Stimulated activated naive CD8-positive, alpha-beta T cell treated with anti-CD3 and anti-CD28 coated beads, Interleukin-15, amount 100 ng/mL, for 72 hours (primary cell): ENCODE data around the gene IRAK3.

ENCODE experiments used
- ATAC-seq: fragments of 150-1000 bp; cut with Tn5 transposase; 2 replicates; pipeline ENCODE4 v1.10.0; 2021; ENCODE audit warnings: mild to moderate bottlenecking, moderate library complexity
- DNase-seq, 2 donors: peaks; one replicate each; pipeline ENCODE4 v3.0.0; 2021 to 2022
- H3K27ac Mint-ChIP-seq, 2 donors: one replicate each; pipeline ENCODE4 v1.8.0; 2022; ENCODE audit warnings: mild to moderate bottlenecking in 2 of 2, mixed read lengths in 2 of 2, moderate library complexity in 2 of 2
- H3K27me3 Mint-ChIP-seq: one replicate; pipeline ENCODE4 v1.8.0; 2022; ENCODE audit warnings: mixed read lengths
- H3K4me1 Mint-ChIP-seq: one replicate; pipeline ENCODE4 v1.8.0; 2022; ENCODE audit warnings: mild to moderate bottlenecking, mixed read lengths
- H3K4me3 Mint-ChIP-seq, 2 donors: one replicate each; pipeline ENCODE4 v1.8.0; 2022; ENCODE audit warnings: mild to moderate bottlenecking in 2 of 2, mixed read lengths in 2 of 2, moderate library complexity in 1 of 2
- H3K9me3 Mint-ChIP-seq, 2 donors: one replicate each; pipeline ENCODE4 v1.8.0; 2022; ENCODE audit warnings: mixed read lengths in 2 of 2

The IRAK3 gene, protein sequence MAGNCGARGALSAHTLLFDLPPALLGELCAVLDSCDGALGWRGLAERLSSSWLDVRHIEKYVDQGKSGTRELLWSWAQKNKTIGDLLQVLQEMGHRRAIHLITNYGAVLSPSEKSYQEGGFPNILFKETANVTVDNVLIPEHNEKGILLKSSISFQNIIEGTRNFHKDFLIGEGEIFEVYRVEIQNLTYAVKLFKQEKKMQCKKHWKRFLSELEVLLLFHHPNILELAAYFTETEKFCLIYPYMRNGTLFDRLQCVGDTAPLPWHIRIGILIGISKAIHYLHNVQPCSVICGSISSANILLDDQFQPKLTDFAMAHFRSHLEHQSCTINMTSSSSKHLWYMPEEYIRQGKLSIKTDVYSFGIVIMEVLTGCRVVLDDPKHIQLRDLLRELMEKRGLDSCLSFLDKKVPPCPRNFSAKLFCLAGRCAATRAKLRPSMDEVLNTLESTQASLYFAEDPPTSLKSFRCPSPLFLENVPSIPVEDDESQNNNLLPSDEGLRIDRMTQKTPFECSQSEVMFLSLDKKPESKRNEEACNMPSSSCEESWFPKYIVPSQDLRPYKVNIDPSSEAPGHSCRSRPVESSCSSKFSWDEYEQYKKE

DNA sequence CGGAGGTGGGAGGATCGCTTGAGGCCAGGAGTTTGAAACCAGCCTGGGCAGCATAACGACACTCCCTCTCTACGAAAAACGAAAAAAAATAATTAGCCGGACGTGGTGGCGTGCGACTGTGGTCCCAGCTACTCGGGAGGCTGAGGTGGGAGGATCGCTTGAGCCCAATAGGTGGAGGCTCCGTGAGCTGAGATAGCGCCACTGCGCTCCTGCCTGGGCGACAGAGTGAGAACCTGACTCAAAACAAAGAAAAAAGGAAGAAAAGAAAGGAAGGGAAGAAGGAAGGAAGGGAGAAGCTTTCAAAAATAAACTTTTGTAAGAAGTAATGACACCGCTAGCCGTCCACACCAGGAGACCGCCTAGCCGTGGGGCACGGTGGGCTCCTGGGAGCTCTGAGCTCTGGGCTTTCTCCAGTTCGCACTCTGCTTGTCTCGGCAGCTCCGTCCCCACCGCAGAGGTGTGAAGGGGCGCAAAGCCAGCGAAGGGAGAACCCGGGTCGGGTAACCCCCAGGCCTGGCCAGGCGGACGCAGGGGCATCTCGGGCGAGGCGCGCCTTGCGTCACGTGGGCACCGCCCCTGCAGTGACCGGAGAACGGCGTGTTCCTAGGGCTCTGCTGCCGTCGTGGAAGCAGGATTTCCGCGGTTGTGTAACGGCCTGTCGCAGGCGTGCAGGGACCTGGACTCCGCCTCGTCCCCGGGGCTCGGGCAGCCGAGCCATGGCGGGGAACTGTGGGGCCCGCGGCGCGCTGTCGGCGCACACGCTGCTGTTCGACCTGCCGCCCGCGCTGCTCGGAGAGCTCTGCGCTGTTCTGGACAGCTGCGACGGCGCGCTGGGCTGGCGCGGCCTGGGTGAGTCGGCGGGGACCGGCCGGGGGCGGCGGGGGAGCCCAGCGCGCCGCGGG is at the start of gene IRAK3:
IRAK3 (plus strand) TSS at position 631 of the 902 bp plus-strand sequence; CDS start at position 717, 86 bp downstream.
- Mint-ChIP-seq H3K27ac (peak within 1 kb of the TSS; percentile 5 to 50), H3K4me3 (peak within 1 kb of the TSS; percentile 75 to 85), H3K27me3 (peaks cover 72% of the 10 kb centered on the region), H3K4me1 (no peaks in the 10 kb centered on the region), H3K9me3 (peaks cover 7 to 9% of the 10 kb centered on the region in 2 donors)
- DNase-seq (peak; percentile 38 to 52), ATAC-seq (peak; percentile 83)

DNA sequence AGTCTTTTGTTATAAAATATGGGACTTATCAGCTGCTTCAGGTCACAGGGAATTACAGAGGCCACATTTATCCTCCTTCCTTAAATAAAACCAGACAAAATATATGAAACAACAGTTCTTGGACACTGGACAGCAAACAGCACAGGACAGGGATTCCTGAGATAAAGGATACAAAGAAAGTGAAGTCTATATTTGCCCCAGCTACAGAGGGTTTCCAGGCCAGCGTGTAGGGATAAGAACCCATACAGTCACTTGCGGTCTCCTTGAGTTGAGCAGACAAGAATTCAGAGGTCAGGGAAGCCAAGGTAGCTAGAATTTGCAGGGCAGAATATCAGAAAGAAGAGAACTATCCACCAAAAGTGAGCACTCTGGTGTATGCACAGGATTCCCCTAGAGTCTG is 49.7 kb upstream of the IRAK3 start:
- no peak overlapping the region for H3K4me3 Mint-ChIP-seq

DNA sequence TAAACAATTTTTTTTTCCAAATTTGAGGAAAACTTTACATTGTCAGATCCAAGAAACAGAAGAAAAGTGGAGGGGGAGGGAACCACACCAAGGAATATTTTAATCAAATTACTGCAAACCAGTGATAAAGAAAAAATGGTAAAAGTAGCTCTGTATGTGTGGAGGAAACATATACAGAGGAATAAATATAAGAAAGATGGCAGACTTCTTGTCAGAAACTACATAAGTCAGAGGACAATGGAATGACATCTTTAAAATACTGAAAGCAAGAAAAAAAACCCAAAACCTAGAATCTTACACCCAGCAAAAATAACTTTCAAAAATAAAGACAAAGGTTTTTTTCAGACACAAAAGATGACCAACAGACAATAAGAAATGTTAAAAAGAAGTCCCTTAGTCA is 48.3 kb upstream of the IRAK3 start:
- H3K27ac Mint-ChIP-seq, result no peak overlapping the region
- H3K27me3 Mint-ChIP-seq, result no peaks in the 10 kb centered on the region
- H3K9me3 Mint-ChIP-seq, result peaks cover 11 to 20% of the 10 kb centered on the region in 2 donors
- H3K4me3 Mint-ChIP-seq, result no peak overlapping the region
- H3K4me1 Mint-ChIP-seq, result peaks cover 11% of the 10 kb centered on the region
- DNase-seq (no peak), ATAC-seq (no peak)

More for the DNA sequence above, 49.7 kb upstream of the IRAK3 start:
- DNase-seq, result no peak
- Mint-ChIP-seq H3K9me3 (peaks cover 11 to 20% of the 10 kb centered on the region in 2 donors), H3K27ac (no peak overlapping the region), H3K4me1 (no peaks in the 10 kb centered on the region), H3K27me3 (no peaks in the 10 kb centered on the region)
- no peak for ATAC-seq

DNA sequence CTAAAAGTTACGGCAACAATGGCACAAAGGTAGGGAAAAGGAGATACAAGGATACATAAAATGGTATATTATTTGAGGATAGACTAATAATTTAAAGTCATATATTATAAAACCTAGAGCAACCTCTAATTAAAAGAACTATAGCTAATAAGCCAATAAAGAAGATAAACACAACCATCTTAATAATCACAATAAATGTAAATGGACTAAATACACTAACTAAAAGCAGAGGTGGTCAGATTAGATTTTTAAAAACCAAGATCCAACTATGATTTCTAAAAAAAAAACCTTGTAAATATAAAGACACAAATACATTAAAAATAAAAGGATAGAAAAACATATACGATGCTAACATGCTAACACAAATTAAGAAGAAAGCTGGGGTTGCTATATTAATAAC is 47.7 kb upstream of the IRAK3 start:
- H3K4me3 Mint-ChIP-seq, result no peak overlapping the region
- H3K27me3 Mint-ChIP-seq, result no peaks in the 10 kb centered on the region
- DNase-seq, result no peak
- H3K27ac Mint-ChIP-seq, result no peak overlapping the region
- H3K4me1 Mint-ChIP-seq, result peaks cover 11% of the 10 kb centered on the region
- no peak for ATAC-seq
- peaks cover 11 to 20% of the 10 kb centered on the region in 2 donors for H3K9me3 Mint-ChIP-seq

DNA sequence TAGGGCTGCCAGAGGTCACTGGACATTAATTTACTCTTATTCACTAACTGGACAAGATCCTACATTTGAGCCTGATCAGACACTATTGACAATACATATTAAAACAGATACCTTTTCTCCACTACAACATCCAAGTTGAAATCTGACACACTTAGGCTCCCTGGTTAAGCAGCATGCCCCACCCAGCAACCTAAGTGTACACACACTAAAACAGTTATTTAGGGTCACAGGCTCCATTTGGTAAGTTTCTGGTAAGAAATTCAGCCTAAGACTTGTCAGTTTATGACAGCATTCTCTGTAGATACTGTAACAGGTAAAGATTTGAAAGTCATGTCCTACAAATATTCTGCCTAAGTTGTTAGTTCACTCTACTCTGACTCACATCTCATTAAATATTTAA is 46.2 kb upstream of the IRAK3 start:
- Mint-ChIP-seq H3K27ac (no peak overlapping the region), H3K4me1 (peaks cover 11% of the 10 kb centered on the region), H3K4me3 (no peak overlapping the region), H3K9me3 (peaks cover 11 to 20% of the 10 kb centered on the region in 2 donors), H3K27me3 (no peaks in the 10 kb centered on the region)
- ATAC-seq (no peak), DNase-seq (no peak)

DNA sequence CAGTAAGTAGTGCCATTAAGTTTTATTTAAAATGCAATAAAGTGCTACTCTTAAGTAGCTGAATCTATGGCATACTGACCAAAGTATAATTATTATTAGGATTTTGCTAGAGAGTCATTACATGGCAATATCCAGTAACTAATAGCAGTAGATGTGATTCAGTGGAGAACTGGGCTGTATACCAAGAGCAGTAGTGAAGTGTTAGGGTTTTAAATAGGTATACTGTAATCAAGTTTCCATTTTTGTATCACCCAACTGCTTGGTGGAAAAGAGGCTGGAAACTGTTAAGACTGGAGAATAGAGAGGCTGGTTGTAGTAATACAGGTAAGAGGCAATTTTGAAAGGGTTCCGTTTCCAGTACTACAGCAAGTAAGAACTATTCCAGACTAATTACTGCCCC is 45.1 kb upstream of the IRAK3 start:
- Mint-ChIP-seq H3K4me1 (peaks cover 11% of the 10 kb centered on the region), H3K27me3 (no peaks in the 10 kb centered on the region), H3K4me3 (no peak overlapping the region), H3K27ac (no peak overlapping the region), H3K9me3 (peaks cover 11 to 20% of the 10 kb centered on the region in 2 donors)
- ATAC-seq, result no peak
- no peak for DNase-seq

DNA sequence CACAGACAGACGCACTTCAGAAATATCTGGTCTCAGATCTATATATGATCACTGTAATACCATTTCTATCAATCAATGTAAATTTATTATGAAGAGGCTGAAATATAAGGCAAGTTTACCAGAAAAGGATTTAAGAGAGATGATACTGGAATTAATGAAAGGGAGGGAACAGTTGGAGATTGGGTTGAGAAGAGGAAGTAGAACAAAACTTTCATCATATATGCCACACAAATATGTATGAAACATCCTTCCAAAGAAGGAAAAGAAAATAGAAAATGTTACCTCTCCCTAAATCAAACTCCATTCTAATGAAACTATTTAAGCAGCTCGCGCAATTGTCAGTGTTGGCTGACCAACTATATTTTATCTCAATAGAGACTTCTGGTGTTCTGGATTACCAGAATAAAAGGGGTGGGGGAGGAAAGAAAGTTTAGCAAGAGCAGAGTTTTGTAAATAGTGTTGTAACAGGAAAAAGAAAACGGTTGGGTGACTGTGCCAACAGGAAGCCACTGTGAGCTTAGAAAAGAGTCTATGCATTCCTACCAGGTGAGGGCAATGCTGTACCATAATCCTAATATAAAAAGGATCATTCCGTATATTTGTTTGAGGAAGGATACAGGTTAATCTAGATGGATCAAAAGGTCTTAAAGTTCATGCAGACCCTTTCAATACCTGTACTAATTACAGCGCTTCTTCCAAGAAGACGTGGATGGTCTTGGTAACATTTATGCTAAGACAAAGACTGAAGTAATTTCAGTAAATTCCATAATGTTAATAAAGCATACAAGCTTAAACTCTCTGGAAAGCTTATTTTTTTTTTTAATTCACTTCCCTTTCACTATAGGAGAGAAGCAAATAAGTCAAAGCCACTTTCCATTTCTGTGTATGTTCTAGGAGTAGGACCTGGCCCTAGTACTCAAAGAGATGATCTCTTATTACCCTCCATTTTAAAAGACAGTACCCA is 43.9 kb upstream of the IRAK3 start:
- H3K27ac Mint-ChIP-seq, result peak overlapping the region; percentile 3 to 32
- peaks cover 11% of the 10 kb centered on the region for H3K4me1 Mint-ChIP-seq
- no peak overlapping the region for H3K4me3 Mint-ChIP-seq
- no peaks in the 10 kb centered on the region for H3K27me3 Mint-ChIP-seq
- H3K9me3 Mint-ChIP-seq, result peaks cover 8 to 17% of the 10 kb centered on the region in 2 donors
- ATAC-seq, result peak; percentile 66
- DNase-seq, result no peak

DNA sequence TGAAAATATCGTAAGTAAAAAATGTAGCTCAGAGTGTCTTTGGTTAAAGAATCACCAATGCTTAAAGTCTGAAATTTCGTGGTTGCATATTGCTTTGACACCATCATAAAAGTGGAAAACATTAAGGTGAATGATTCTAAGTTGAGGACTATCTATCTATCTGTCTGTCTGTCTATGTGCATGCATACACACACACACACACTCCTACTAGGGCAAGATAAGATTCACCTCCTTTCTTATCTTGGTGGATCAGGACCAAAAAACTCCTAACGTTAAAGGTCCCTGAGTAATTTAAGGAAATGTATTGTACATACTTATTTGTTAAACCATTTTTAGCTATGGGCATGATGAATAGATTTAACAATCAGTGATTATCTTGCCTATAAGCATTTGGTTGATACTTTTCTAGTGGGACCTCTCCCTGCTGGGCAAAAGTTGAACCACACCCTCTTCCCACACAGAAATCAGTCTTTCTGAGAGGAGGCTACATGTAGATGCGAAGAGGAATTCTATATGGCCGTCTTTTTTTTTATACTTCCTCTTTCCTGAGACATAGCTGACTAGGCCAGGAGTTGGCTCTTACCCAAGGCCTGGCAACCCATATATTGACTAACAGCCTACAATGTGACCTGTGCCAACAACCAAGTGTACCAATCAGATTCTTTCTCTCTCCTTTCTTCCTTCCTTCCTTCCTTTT is 39.2 kb upstream of the IRAK3 start:
- H3K4me3 Mint-ChIP-seq, result no peak overlapping the region
- H3K4me1 Mint-ChIP-seq, result peaks cover 17% of the 10 kb centered on the region
- no peaks in the 10 kb centered on the region for H3K27me3 Mint-ChIP-seq
- no peak for DNase-seq
- no peak for ATAC-seq
- H3K9me3 Mint-ChIP-seq, result no peaks in the 10 kb centered on the region
- no peak overlapping the region for H3K27ac Mint-ChIP-seq

DNA sequence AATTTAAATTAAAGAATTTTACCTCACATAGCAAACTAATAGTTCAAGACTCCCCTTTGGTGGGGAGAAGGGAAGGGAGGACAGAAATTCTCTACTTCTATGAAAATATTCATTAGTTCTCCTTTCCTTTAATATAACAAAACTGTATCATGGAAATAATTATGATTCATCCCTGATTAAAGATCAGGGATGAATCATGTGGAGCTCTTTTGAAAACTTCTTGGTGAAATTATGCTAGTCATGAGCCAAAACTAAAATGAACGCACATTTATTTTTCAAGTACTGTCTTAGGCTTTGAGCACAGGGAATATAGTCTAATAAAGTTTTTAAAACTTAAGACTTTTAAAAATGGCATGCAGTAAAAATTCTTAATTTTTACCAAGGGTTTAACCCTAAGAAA is 36.3 kb upstream of the IRAK3 start:
- Mint-ChIP-seq H3K9me3 (no peaks in the 10 kb centered on the region), H3K4me3 (no peak overlapping the region), H3K27me3 (no peaks in the 10 kb centered on the region), H3K4me1 (peaks cover 28% of the 10 kb centered on the region), H3K27ac (no peak overlapping the region)
- no peak for DNase-seq
- no peak for ATAC-seq

DNA sequence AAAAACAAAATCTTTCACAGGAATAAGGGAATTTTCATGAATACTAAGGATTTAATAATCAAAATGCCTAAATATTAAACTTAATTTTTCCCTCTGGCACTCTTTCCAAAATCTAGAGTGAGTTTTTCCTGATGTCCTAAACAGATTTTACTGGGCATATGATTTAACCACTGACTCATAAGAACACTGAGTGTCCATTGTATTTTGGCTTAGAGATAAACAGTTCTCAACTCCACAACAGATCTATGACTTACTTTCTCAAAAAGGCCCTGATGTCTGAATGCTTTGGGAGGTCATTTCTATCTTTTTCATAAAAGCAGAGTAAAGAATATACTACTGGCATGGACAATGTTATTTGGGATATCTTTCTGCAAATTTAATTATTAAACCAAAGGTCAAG is 34.2 kb upstream of the IRAK3 start:
- Mint-ChIP-seq H3K4me3 (no peak overlapping the region), H3K27ac (peak overlapping the region in 1 of 2 donors; percentile 48), H3K4me1 (peaks cover 42% of the 10 kb centered on the region), H3K9me3 (no peaks in the 10 kb centered on the region), H3K27me3 (no peaks in the 10 kb centered on the region)
- DNase-seq (no peak), ATAC-seq (no peak)

DNA sequence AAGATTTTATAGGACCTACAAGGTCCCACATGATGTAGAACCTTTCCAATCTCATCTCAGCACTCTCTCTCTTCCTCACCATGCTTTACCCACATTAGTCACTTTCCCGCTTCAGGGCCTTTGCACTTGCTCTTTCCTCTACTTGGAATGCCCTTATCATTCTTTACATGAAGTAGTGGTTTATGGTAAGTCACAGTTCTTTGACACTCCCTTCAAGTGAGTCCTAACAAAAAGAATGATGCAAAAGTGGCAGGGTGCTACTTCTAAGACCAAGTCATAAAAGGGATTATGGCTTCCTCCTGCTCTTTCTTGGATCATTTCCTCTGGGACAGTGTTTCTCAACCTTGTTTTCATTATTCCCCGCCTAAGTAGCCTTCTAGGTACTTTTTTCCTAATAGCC is 32.4 kb upstream of the IRAK3 start:
- no peak overlapping the region for H3K4me3 Mint-ChIP-seq
- H3K9me3 Mint-ChIP-seq, result no peaks in the 10 kb centered on the region
- no peak for DNase-seq
- no peaks in the 10 kb centered on the region for H3K27me3 Mint-ChIP-seq
- peaks cover 44% of the 10 kb centered on the region for H3K4me1 Mint-ChIP-seq
- no peak for ATAC-seq
- H3K27ac Mint-ChIP-seq, result no peak overlapping the region

DNA sequence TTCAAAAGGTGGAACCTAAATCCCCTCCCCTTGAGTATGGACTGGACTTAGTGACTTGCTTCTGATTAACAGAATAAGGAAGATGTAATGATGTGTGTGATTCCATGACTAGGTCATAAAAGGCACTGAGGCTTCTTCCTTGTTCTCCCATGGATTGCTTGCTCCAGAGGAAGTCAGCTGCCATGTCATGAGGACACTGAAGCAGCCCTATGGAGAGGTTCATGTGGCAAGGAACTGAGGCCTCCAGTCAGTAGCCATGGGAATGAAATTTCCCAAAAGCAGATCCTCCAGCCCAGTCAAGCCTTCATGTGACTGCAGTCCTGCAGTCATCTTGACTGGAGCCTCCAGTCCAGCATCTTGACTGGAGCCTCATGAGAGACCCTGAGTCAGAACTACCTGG is 29.9 kb upstream of the IRAK3 start:
- Mint-ChIP-seq H3K4me1 (peaks cover 59% of the 10 kb centered on the region), H3K27me3 (no peaks in the 10 kb centered on the region), H3K9me3 (peaks cover 8 to 10% of the 10 kb centered on the region in 2 donors), H3K4me3 (no peak overlapping the region), H3K27ac (no peak overlapping the region)
- ATAC-seq (no peak), DNase-seq (no peak)

DNA sequence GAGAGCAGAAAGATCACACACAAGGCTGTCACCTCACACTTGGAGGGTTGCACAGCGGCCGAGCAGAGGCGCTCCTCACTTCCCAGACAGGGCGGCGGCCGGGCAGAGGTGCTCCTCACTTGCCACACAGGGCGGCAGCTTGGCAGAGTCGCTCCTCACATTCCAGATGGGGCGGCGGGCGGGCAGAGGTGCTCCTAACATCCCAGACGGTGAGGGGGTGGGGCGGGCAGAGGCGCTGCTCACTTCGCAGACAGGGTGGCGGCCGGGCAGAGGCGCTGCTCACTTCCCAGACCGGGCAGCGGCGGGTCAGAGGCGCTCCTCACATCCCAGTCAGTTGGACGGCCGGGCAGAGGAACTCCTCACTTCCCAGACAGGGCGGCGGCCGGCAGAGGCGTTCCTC is 28.3 kb upstream of the IRAK3 start:
- Mint-ChIP-seq H3K4me1 (peaks cover 67% of the 10 kb centered on the region), H3K27ac (no peak overlapping the region), H3K4me3 (no peak overlapping the region), H3K9me3 (peaks cover 14 to 22% of the 10 kb centered on the region in 2 donors), H3K27me3 (no peaks in the 10 kb centered on the region)
- ATAC-seq, result no peak
- DNase-seq, result no peak

DNA sequence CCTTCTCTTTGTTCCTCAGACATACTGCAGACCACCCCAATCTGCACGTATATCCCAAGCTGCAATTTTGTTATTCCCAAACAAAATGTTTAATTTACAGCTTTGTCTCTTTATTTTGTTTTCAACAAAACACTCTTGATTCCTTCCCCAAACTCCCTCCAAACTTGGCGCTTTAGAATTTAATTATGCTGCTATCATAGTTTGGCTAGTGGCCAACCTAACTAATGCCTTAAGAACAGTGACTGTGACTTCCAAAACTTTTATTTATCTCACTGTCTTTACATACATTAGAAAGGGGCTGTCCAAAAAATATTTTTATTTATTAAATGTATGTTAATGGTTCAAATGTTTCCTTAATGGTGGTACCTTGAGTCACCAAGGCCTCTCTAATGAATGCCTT is 26.3 kb upstream of the IRAK3 start:
- ATAC-seq, result no peak
- H3K4me3 Mint-ChIP-seq, result no peak overlapping the region
- H3K27ac Mint-ChIP-seq, result no peak overlapping the region
- no peaks in the 10 kb centered on the region for H3K27me3 Mint-ChIP-seq
- peaks cover 22 to 23% of the 10 kb centered on the region in 2 donors for H3K9me3 Mint-ChIP-seq
- H3K4me1 Mint-ChIP-seq, result peaks cover 68% of the 10 kb centered on the region
- DNase-seq, result no peak
